NCI-H2171 treated with DMSO at 0.1 percent for 48 hours (cell line): ENCODE measurements around the gene ERMAP.
"Not testable (repeated sequence)": the region's sequence is repeated elsewhere in the genome, so short reads cannot be mapped to it uniquely, and the experiment has no call there.

Source experiments
- DNase-seq: peaks from one replicate; lab custom pipeline; 2025; lab: John Stamatoyannopoulos, UW

Gene ERMAP

DNA sequence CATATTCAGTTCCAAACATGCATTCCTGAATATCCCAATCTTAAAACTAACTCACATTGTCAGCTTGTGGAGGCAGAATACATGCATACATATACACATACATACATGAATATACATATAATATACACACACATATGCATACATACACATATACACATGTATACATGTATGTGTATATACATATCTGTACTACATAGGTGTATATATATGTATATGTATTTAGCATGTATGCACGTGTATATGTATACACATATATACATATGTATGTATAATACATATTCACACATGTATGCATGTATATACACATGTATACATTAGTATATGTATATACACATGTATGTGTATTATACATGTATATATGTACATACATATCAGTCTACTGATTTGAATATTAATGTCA lies 28.3 kb downstream of the ERMAP start:
- DNase-seq: no peak

DNA sequence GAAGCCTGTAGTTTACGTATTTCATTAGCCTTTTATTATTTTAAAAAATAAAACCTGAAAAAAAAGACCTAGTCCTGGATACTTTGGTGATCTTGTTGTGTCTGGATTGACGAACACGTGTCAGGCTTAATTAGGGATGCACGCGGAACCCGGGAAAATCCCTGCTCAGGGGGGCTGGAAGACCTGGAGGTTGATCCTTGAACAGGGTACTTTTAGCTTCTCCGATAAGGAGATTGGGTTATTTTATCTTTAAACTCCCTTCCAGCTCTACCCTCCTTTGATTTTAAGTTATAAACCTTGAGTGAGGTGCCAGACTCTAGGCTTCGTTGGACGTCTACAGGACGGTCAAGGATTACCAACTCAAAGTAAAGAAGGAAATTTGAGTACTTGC lies 28.9 kb downstream of the ERMAP start:
- no peak for DNase-seq

DNA sequence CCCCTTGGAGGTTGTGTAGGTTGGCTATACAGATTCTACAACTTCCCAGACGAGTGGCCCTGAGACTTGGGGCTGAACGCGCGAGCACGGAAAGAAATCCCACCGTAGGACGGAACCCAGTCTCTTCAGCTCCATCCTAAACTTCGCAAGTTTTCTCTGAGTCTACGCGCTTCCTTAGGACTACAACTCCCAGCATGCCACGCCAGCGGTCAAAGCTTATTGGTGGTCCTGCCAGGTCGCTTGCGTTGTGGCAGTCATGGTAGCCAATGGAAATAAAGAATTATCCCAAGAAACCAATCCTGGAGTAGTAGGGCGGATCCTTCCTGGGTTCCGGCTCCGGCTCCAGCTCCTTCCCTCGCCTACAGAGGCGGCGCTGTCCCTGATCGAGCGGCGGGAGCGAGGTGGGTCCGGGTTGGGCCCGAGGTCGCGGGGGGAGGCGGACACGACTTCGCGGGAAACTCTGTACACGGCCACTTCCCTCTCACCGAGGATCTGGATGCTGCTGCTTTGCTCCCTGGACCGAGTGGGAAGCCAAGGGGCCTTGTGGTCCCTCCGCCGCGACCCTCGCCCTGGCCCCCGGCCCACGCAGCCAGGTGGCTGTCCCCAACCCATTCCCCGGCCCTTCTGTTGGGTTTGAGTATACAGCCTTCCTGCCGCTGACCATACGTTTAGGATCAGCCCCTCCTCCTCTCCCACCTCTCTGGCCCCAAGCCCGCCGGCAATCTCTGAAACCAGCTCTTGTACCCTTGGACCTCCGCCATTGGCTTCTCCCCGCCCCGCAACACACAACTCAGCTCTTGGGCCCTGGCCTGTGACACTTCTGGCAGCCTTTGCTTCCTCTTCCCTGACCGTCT lies 29.6 kb downstream of the ERMAP start, which contains the start of gene ZNF691:
TSS of gene ZNF691 (plus strand) at position 357 of the 854 bp plus-strand sequence. CDS start 3,046 bp downstream, outside the sequence.
- peak; percentile 97 for DNase-seq

DNA sequence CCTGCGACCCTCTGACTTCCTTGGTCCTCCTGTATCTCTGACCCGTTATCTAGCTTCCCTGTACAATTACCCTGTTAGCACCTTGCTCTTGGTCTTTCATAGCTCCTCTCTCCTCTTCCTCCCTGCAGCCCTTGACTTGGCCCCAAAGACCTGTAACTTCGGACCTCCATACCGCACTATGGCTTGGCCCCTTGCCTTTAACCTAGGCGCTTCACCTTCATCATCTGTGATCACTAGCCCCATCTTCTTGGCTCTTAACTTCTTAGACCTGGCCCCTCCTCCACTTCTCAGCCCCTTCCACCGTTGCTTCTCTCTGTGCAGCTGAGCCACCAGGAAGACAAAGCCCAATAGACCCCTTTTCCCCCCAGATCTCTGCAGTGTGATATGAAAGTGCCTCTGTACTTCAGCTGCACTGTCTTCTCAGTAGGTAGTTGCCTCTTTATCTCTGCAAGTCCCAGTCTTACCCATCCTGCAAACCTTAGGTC lies 30.2 kb downstream of the ERMAP start:
- DNase-seq: no peak

DNA sequence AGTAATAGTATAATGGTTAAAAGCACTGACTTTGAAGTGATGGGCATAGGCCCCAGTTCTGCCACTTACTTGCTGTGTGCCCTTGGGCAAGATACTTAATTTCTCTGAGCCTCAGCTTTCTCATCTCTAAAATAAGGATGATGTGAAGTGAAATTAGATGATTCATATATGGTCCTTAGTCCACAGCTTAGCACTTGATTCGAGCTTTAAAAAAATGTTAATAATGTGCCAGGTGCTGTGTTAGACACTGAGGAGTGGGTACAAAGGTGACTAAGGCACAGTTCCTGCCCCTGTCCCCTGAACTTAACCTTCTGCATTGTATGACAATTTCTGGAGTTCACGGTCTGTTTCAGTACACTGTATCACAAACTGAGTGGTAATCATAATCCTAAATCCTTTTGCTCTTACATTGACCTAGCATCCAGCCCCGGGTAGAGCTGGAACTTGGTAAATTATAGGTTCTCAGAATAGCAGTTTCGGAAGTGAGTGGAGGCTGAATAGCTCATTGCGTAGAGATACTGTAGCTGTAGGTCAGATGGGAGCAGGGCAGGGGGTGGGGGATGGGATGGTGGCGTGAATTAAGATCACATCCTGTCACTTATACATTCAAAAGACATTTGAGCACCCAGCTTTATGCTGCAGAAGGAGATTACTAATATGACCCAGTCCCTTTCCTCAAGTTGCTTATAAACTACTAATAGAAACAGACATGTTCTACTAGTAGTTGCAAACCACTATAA lies 31.0 kb downstream of the ERMAP start:
- no peak for DNase-seq

DNA sequence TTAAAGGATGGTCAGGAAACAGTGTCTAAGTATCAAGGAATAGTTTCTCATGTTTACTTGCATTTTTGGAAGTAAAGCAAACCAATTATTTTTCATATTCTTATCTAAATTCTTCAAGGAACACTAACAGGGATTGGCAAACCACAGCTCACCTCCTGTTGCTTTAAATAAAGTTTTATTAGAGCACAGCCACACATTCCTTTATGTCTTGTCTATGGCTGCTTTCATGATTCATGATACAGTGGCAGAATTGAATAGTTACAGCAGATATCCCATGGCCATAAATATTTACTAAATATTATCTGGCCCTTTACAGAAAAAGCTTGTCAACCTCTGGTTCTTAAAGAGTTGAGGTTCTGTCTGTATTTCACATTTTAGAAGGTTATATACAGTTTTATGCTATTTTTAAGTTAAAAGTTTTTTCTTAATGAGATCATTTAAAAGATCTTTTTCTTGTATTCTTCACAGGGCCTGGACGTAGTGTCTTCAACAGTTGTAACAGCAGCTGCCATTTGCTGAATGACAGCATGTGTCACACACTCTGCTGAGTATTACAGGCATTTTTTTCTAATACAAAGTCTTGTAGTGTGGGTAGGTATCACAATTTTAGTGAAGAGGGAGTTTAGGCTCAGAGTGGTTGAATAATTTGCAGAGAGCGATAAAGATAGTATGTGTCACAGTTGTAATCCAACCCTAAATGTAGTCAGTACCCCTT lies 32.1 kb downstream of the ERMAP start:
- DNase-seq: no peak

DNA sequence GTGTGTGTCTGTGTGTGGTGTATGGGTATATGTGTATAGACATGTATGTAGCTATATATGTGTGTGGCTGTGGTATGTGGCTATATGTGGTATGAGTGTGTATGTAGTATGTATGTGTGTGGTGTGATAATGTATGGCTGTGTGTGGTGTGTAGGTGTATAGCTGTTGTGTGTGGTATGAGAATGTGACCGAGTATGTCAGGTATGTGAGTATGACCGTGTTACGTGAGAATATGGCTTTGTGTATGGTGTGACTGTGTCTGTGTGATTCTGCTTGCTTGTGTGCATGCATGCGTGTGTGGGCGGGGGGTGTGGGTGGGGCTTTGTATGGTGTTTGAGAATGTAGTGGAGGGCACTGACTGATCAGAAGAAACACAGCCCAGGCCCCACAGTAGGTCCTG lies 33.0 kb downstream of the ERMAP start:
- DNase-seq: no peak

DNA sequence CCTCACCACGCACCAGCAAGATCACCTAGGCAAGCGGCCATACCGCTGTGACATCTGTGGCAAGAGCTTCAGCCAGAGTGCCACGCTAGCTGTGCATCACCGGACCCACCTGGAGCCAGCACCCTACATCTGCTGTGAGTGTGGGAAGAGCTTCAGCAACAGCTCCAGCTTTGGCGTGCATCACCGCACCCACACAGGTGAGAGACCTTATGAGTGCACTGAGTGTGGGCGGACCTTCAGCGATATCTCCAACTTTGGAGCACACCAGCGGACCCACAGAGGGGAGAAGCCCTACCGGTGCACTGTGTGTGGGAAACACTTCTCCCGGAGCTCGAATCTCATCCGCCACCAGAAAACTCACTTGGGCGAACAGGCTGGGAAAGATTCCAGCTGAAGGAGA lies 34.5 kb downstream of the ERMAP start:
- no peak for DNase-seq

DNA sequence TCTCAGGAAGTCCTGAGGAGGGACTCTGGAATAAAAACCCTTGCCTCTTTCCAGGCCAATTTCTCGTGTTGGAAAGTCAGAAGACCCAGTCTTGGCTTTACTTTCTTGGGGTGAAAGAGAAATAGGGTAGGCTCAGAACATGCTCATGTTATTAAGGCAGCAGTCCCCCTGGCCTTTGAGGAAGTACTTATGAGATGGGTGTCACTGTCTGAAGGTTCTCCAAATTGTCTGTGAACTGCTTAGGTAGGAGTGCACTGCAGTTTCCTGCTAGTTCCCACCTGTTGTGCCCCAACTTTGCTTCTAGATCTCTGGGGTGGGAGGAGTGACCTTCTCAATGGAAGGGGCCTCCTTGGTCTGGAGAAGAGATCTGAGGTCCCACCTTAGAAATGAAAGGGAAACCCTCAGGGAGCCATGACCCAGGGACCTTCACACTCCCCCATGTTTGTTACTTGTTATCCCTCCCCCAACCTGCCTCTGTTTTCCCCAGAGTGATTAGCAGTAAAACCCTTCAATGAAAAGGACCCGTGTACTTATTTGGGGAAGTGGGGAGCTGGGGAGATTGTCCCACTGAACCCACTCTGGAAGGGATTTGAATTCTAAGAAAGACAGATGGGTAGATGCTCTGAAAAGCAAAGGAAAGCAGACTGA lies 35.2 kb downstream of the ERMAP start:
- no peak for DNase-seq

DNA sequence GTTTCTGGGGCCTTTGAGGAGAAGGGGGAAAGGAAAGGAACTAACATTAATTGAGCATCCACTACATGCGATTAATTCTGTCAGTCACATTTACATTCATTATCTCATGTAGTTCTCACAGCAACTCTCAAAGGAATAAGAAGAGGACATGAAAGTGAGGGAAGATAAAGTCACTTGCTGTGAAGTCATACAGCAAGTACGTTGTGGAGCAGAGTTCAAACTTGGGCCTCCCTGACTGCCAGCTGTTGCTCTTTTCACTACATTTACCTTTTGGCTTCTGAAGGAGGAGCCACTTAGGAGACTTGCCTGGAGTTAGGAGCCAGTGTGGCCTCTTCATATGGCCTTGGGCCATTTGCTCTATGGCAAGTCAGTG lies 35.7 kb downstream of the ERMAP start:
- no peak for DNase-seq

DNA sequence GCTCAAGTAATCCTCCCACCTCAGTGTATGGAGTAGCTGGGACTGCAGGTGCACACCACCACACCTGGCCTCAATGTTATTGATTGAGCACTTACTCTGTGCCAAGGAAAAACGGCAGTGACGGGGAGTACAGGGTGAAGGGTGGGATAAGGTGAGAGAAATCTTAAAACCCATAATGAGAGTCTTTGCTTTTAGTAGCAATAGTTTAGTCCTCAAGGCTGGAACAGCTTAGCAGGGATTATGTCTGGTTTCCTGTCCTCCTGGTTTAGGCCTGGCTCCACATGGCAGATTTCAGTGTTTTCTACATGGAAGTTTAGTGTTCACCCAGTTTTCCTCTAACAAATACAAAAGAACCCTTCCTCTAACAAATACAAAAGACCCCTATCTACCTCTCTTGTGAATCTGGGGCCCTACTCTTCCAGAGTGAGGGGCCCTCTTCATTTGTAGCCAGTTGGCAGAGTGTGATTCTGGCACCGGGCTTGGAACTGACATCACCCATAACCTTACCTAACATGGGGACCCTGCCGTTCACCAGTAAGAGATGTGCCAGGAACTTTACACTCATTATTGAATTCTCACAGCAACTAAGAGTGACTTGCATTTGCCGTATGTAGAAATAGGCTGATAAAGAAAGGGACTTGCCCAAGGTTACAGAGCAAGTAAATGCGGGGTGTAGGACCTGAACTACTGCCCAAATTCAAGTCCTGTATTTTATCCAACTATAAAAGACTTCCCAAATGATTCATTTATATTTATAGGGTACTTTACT lies 36.4 kb downstream of the ERMAP start:
- no peak for DNase-seq

DNA sequence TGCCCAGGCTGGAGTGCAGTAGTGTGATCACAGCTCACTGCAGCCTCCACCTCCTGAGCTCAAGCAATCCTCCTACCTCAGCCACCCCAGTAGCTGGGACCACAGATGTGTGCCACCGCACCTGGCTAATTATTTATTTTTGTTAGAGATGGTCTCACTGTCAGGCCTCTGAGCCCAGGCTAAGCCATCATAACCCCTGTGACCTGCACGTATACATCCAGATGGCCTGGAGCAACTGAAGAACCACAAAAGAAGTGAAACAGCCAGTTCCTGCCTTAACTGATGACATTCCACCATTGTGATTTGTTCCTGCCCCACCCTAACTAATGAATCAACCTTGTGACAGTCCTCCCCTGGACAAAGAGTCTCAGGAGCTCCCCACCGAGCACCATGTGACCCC lies 39.6 kb downstream of the ERMAP start:
- DNase-seq: not testable (repeated sequence)

DNA sequence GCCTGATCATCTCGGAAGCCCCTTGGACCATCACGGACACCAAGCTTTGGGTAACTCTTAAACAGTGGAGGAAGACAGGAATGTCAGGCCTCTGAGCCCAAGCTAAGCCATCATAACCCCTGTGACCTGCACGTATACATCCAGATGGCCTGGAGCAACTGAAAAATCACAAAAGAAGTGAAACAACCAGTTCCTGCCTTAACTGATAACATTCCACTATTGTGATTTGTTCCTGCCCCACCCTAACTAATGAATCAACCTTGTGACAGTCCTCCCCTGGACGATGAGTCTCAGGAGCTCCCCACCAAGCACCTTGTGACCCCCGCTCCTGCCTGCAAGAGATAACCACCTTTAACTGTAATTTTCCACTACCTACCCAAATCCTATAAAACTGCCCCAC lies 42.4 kb downstream of the ERMAP start:
- not testable (repeated sequence) for DNase-seq

DNA sequence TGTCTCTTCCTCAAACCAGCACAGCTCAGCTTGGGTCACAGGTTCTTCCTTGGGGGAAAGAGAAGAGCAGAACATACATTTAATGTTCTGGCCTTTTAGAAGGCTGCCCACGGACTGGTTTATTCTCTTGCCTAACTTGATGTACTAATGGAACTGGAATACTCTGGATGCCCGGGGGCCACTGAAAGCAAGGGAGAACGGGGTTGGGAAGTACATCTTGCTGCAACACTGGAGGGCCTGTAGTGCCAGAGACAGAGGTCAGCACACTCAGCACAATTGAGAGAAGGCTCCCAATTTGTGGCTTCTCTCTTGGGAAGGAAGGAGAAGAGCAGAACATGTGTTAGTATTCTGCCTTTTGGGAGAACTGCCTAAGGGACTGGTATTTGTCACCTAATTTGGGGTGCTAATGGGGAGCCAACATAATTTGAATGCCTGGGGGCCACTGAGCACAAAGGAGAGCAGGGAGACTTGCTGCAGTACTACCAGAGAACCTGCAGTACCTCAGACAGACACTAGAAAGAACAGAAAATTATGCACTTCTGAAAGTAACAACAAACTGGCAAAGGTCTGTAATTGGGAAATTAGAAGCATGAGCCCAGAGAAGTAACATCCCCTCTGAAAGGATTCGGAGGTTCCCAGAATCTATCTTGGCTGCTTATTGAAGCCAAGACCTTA lies 43.6 kb downstream of the ERMAP start:
- DNase-seq: no peak

DNA sequence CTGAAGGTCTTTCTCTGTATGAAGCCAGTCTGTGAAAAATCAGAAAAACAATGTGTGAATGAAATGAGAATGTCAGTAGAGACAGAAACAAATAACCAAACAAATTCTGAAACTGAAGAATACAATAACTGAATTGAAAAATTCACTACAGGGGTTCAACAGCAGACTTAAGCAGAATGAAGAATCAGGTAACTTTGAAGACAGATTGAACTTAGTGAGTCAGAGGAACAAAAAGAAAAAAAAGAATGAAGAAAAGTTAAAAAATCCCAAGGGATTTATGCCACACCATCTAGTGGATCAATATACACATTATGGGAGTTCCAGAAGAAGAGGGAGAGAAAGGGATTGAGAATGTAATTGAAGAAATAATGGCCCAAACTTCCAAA lies 44.1 kb downstream of the ERMAP start:
- DNase-seq: no peak

DNA sequence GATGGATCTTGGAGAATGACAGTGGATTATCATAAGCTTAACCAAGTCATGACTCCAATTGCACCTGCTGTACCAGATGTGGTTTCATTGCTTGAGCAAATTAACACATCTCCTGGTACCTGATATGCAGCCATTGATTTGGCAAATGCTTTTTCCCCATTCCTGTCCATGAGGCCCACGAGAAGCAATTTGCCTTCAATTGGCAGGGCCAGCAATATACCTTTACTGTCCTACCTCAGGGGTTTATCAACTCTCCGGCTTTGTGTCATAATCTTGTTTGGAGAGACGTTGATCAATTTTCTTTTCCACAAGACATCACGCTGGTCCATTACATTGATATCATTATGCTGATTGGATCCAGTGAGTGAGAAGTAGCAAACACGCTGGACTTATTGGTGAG lies 49.6 kb downstream of the ERMAP start:
- peak; percentile 48 for DNase-seq

DNA sequence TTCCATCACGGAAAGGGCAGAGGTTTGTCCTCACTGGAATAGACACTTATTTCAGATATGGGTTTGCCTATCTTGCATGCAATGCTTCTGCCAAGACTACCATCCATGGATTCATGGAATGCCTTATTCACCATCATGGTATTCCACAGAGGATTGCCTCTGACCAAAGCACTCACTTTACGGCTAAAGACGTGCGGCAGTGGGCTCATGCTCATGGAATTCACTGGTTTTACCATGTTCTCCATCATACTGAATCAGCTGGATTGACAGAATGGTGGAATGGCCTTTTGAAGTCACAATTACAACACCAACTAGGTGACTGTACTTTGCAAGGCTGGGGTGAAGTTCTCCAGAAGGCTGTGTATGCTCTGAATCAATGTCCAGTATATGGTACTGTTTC lies 51.5 kb downstream of the ERMAP start:
- not testable (repeated sequence) for DNase-seq

DNA sequence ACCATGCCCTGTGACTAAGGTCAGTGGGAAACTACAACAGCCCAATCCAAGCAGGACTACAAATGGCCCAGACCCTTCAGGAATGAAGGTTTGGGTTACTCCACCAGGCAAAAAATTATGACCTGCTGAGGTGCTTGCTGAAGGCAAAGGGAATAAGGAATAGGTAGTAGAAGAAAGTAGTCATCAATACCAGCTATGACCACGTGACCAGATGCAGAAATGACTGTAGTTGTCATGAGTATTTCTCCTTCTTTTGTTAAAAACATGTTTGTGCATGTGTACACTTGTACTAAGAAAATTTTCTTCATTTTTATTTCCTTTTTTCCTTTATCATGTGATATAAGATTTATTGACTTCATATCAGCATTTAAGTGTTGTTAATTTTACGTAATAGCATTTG lies 52.3 kb downstream of the ERMAP start:
- DNase-seq: not testable (repeated sequence)

DNA sequence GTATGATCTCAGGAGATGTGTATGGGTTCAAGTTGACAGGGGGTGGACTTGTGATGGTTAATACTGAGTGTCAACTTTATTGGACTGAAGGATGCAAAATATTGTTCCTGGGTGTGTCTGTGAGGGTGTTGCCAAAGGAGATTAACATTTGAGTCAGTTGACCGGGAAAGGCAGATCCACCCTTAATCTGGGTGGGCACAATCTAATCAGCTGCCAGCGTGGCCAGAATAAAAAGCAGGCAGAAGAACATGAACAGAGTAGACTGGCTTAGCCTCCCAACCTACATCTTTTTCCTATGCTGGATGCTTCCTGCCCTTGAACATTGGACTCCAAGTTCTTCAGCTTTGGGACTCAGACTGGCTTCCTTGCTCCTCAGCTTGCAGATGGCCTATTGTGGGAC lies 52.8 kb downstream of the ERMAP start:
- DNase-seq: not testable (repeated sequence)

DNA sequence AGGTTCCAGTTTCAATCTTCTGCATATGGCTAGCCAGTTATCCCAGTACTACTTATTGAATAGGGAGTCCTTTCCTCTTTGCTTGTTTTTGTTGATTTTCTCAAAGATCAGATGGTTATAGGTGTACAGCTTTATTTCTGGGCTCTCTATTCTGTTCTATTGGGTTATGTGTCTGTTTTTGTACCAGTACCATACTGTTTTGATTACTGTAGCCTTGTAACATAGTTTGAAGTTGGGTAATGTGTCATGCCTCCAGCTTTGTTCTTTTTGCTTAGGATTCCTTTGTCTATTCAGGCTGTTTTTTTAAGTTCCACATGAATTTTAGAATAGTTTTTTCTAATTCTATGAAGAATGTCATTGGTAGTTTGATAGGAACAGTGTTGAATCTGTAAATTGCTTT lies 56.2 kb downstream of the ERMAP start:
- not testable (repeated sequence) for DNase-seq

DNA sequence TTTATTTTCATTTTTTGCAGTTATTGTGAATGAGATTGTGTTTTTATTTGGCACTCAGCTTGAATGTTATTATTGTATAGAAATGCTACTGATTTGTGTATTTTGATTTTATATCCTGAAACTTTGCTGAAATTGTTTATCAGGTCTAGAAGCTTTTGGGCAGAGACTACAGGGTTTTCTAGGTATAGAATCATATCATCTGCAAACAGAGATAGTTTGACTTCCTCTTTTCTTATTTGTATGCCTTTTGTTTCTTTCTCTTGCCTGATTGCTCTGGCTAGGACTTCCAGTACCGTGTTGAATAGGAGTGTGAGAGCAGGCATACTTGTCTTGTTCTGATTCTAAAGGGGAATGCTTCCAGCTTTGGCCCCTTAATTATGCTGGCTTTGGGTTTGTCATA lies 56.7 kb downstream of the ERMAP start:
- DNase-seq: no peak
